Skeletal muscle cell (primary cell): ENCODE measurements around the gene ZNF398.
"Not testable (repeated sequence)": the region's sequence is repeated elsewhere in the genome, so short reads cannot be mapped to it uniquely, and the experiment has no call there.

Experiments used
- DNase-seq: peaks from one replicate; pipeline ENCODE4 v3.0.0-alpha.2; 2010; ENCODE audit warnings: low read depth
- H3K4me3 ChIP-seq: 2 replicates; pipeline ENCODE4 v1.5.1; 2011; ENCODE audit warnings: low read depth, mild to moderate bottlenecking, control low read depth, low read length, moderate library complexity

The ZNF398 gene, protein sequence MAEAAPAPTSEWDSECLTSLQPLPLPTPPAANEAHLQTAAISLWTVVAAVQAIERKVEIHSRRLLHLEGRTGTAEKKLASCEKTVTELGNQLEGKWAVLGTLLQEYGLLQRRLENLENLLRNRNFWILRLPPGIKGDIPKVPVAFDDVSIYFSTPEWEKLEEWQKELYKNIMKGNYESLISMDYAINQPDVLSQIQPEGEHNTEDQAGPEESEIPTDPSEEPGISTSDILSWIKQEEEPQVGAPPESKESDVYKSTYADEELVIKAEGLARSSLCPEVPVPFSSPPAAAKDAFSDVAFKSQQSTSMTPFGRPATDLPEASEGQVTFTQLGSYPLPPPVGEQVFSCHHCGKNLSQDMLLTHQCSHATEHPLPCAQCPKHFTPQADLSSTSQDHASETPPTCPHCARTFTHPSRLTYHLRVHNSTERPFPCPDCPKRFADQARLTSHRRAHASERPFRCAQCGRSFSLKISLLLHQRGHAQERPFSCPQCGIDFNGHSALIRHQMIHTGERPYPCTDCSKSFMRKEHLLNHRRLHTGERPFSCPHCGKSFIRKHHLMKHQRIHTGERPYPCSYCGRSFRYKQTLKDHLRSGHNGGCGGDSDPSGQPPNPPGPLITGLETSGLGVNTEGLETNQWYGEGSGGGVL

DNA sequence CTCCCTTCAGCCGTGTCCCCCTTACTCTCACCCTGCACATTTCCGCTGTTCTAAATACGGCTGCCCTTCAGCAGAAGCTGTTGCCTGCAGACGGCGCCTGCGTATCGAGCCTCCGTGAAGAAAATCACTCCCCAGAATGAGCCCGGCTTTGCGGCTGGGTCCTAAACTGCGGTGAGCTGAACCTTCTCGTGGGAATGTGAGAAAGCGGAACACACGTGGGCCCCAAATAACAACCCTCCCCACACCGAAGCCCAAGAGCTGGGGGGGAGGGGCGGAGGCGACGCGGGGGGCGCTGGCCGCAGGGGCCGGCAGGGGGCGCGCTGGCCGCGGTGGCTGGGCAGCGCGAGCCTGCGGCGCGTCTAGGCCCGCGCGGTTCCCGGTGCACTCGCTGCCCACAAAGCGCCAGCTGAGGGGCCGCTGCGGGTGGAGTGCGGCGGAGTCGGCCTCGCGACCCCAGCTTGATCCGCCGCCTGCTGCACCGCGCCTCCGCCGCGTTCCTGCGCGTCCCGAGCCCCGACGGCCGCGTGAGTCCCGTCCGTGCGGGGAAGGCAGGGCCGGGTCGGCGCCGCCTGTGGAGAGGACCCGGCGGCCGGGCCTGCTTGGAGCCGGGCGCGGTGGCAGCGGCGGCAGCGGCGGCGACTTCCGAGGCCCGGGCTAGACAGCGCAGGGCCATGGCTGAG, at the start of gene ZNF398:
TSS of gene ZNF398 (plus strand) at position 382 of the 680 bp plus-strand sequence. CDS start at position 672, 290 bp downstream.
- peak within 1 kb of the TSS; percentile 82 for H3K4me3 ChIP-seq
- peak; percentile 45 for DNase-seq

DNA sequence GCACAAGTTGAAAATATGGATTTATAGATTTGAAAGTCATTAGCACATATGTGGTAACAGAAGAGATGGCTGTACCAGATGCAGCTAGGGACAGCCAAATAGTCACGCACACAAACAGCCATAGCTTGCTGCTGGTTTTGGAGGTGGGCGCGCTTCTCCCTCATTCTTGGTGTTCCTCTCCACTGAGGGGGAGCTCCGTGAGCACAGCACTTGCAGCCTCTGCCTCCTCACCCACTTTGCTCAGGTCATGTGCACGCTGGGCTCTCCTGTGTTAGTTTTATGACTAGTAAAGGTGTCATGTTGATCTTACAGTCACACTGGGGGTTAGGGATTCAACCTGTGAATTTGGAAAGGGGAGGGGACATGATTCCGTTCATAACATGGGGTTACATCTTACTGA, 48.2 kb upstream of the ZNF398 start:
- H3K4me3 ChIP-seq = no peak overlapping the region
- DNase-seq = no peak

DNA sequence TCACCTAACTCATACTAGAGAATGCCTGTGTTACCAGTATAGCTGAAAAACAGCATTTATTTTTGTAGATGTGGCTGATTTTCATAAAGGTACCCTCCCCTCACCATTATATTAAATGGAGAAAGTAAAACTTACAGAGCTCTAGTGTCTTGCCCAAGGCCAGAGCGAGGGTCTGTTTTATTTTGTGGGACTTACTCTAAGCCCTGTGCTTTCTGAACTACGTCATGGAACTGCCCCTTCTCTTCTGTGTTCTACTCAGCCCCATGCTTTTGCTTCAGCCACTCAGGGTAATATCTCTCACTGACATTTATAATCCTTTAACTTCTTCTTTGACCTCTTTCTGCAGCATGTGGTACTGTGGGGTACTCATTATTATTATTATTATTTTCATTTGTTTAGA, 46.4 kb upstream of the ZNF398 start:
- H3K4me3 ChIP-seq = no peak overlapping the region
- no peak for DNase-seq

DNA sequence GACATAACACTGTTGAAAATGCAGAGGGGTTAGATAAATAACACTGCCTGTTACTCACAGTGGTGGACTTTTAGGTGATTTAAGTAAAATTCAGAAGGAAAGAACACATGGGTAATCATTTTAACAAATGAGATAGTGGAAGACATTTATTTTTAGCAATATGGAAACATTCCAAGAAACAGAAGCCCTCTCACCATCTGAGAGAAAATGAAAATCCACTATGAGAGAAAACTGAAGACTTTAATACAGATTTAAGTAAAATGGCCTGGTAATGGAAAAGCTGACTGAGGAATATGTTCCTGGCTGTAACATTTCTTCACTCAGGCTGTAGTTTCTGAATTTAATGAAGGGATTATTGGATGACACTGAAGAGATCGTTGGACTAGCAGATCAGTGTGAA, 44.6 kb upstream of the ZNF398 start:
- H3K4me3 ChIP-seq = no peak overlapping the region
- DNase-seq = no peak

DNA sequence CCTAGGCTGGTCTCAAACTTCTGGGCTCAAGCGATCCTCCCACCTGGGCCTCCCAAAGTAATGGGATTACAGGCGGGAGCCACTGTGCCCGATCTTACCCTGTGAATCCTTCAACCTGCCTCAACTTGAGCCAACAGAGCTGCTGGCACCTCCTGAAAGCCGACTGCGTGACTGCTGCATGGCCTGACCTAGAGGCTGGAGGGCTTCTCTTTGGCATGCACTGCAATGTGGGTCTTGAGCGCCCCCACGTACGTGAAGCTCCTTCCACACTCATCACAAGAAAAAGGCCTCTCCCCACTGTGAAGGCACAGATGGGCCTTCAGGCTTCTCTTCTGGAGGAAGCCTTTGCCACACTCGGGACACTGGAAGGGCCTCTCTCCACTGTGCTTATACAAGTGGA, 43.8 kb upstream of the ZNF398 start:
- no peak overlapping the region for H3K4me3 ChIP-seq

DNA sequence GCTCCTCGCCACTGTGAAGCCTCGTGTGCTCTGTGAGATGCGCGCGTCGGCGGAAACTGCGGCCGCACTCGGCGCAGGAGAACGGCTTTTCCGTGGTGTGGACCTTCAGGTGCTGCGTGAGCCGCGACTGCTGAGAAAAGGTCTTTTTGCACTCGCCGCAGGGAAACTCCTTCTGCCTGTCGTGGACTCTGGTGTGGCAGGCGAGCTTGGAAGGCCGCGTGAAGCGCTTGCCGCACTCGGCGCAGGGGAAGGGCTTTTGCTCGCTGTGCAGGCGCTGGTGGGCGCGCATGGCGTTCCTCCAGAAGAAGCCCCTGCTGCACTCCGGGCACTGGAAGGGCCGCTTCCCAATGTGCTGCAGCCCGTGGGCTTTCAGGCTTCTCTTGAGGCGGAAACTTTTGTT, 43.0 kb upstream of the ZNF398 start:
- no peak for DNase-seq
- no peak overlapping the region for H3K4me3 ChIP-seq

More for the DNA sequence above, 43.8 kb upstream of the ZNF398 start:
- DNase-seq = no peak

DNA sequence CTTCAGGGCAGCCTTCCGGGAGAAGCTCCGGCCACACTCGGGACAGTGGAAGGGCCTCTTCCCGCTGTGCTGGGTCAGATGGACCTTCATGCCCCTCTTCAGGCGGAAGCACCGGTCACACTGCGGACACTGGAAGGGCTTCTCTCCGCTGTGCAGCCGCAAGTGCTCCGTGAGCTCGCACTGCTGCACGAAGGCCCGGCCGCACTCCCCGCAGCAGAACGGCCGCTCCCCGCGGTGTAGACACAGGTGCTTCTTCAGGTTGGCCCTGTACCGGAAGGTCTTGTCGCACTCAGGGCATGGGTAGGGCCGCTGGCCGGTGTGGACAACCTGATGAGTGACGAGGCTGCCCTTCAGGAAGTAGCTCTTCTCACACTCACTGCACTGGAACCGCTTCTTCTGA, 42.5 kb upstream of the ZNF398 start:
- DNase-seq = no peak
- H3K4me3 ChIP-seq = no peak overlapping the region

DNA sequence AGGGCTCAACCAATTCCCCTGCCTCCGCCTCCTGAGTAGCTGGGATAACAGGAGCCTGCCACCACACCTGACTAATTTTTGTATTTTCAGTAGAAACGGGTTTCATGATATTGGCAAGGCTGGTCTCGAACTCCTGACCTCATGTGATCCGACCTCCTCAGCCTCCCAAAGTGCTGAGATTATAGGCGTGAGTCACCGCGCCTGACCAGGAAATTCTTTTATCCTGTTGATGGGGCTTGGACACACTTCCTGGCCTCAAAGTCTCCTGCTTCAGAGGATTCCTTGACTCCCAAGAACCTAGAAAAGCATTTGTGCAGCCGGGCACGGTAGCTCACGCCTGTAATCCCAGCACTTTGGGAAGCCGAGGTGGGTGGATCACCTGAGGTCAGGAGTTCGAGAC, 37.3 kb upstream of the ZNF398 start:
- DNase-seq = no peak
- H3K4me3 ChIP-seq = no peak overlapping the region

DNA sequence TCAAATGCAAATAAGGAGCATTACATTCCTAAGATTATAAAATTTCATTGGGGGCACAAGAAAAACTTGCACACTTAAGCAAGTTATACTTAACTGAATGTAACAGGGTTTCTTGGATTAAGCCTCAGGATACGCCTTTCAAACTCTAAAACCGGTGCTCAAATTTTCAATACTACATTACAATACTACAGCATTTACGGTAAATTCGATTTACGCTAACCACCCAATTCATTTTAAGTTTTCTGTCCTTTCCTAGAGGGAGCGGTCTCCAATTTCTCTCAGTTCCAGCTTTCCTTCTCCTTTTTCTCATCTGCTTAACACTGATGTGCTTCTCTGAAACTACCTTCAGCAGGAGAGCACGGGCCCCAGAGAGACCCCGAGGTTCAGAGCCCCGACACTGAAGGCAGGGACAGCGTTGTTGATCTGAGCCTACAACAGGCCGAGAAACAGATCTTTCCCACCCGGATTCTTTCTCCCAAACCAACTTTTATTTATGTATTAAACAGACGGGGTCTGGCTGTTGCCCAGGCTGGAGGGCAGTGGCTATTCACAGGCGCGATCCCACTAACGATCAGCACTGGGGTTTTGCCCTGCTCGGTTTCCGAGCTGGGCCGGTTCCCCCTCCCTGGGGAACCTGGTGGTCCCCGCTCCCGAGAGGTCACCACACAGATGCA, 21.9 kb upstream of the ZNF398 start:
- no peak for DNase-seq
- H3K4me3 ChIP-seq = peak overlapping the region; percentile 93

DNA sequence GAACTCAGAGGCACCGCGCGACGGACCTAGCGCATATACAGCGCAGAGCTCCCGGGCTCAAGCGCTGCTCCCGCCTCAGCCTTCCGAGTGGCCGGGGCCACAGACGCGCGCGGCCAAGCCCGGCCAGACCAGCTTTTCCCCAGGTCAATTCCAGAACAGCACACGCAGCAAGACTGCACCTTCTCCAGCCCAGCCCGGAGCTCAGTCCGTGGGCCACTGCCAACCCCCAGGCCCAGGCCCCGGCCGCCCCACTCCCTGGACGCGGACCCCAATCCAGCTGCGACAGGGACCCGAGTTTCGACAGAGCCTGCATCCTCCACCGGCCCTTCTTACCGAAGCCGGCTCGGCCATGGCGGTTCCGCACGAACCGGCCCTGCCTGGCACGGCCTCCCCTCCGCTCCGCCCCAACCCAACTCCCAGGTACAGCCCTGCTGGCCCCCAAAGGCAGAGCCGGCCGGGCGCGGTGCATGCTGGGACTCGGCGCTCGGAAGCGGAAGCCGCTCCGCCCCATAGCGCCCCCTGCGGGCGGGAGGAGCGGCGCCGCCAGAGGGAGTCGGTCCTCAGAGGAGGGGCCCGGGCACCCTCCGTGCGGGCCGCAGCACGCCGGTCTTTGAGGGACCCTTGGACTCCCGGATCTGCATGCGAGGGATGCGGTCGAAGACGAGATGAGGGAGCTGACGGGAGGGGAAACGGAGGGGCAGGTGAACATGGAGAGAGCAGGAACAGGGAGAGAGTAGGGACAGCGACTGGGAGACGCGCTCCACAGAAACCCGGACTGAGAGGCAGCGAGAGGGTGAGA, 21.2 kb upstream of the ZNF398 start, which contains the start of gene ZNF425:
TSS of gene ZNF425 (minus strand) at position 462 of the 799 bp plus-strand sequence. CDS start at position 351, 111 bp downstream.
- peak; percentile 70 for DNase-seq
- peak within 1 kb of the TSS; percentile 93 for H3K4me3 ChIP-seq

DNA sequence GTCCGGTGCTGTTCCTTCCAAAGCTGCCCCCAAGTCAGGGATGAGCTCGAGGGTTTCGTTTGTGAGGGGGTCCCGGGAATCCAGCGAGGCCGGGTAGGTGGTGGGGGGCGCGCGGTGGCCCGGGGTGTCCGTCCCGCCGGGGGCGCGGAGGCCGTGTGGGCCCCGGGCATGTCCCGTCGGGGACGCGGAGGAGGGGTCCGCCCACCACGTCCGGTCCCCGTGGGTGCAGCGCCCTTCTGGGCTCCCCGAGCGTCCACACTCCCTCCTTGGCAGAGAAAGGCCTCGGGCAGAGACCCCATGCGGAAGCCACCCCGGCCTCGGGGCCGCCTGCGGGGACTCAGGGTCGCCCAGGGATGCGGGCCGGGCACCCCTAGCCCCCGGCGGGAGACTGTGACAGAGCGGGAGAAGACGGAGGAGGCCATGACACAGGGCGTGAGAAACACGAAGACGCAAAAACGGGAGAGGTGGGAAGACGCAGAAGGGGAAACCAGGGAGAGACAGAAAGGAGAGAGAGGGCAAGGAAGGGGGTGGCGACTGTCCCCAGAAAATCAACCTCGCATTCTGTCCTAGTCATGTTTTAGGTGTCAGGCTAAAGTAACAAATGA, 20.5 kb upstream of the ZNF398 start:
- DNase-seq = no peak

DNA sequence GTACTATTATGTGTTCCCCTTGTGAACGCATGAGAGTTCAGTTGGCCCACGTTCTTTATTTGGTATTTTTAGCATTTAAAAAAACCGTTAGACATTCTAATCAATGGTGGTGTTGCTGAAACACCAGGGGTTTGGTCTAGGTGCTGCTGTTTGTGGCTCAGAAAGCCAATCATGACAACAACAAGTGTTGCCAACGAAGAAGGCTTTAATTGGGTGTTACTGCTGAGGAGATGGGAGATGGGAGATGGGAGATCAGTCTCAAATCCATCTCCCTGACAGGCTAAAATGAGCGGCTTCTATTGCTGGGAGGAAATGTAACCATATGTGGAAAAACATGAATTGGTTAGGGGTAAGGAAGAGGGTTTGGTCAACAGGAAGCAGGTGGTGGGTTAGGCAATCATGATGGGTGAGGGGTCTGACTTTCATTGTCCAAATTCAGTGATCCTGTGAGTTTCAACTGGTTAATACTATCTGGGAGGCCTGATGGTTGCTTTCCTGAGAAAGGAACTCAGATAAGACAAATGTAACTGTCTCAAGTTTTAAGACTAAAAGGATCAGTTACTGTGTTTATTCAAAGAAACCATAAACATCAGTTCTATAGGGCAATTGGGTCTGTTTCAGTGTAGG, 16.6 kb upstream of the ZNF398 start:
- no peak for DNase-seq
- no peak overlapping the region for H3K4me3 ChIP-seq

More for the DNA sequence above, 20.5 kb upstream of the ZNF398 start:
- H3K4me3 ChIP-seq = peak overlapping the region; percentile 93

DNA sequence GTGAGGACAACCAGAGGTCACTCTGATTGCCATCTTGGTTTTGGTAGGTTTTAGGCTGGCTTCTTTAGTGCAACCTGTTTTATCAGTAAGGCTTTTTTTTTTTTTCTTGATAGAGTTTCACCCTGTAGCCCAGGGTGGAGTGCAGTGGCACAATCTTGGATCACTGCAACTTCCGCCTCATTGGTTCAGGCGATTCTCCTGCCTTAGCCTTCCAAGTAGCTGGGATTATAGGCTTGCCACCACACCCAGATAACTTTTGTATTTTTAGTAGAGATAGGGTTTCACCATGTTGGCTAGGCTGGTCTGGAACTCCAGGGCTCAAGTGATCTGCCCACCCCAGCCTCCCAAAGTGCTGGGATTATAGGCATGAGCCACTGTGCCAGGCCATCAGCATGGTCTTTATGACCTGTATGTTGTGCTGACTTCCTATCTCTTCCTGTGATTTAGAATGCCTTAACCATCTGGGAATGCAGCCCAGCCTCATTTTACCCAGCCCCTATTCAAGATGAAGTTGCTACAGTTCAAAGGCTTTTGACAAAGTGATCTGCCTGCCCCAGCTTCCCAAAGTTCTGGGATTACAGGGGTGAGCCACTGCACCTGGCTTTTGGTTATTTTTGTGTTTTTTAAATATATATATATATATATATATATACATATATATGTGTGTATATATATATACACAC, 14.1 kb upstream of the ZNF398 start:
- no peak for DNase-seq
- H3K4me3 ChIP-seq = no peak overlapping the region

DNA sequence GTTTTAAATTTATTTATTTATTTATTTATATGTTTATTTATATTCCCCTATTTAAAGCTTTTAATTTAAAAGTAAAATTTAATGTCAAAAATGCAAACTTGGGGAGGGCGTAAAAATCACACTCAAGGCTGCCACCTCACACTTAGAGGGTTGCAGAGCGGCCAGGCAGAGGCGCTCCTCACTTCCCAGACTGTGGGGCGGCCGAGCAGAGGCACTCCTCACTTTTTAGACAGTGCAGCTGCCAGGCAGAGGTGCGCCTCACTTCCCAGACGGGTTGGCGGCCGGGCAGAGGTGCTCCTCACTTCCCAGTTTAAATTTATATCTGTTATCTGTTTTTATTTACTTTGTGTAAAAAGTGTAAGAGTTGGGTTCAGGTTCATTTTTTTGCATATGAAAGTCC, 11.1 kb upstream of the ZNF398 start:
- DNase-seq = no peak
- H3K4me3 ChIP-seq = no peak overlapping the region

DNA sequence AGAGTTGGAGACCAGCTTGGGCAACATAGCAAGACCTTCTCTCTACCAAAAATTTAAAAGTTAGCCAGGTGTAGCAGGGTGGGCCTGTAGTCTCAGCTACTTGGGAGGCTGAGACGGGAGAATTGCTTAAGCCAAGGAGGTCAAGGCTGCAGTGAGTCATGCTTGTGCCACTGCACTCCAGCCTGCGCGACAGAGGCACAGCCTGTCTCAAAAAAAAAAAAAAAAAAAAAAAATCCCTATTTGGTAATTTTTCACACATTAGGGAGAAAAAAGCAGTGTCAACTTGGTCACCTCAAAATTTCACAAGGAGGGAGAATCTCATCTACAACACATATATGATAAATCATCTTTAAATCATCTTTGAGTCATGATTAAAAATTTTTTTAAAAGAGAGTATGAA, 6.4 kb upstream of the ZNF398 start:
- no peak overlapping the region for H3K4me3 ChIP-seq
- DNase-seq = no peak

DNA sequence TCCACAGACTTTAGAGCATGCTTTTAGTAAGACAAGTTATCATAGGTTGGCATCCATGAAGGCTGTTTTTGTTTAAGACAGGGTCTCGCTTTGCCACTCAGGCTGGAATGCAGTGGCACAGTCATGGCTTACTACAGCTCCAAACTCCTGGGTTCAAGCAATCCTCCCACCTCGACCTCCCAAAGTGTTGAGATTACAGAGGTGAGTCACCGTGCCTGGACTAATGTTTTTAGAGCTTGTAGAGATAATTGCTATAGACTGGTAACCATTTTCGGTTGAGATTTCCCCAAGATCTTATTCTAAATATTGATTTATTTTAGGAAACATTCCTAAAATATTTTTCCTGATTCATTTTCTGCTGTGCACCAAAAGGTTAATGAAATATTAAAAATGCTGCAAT, 5.4 kb upstream of the ZNF398 start:
- no peak for DNase-seq
- H3K4me3 ChIP-seq = no peak overlapping the region

DNA sequence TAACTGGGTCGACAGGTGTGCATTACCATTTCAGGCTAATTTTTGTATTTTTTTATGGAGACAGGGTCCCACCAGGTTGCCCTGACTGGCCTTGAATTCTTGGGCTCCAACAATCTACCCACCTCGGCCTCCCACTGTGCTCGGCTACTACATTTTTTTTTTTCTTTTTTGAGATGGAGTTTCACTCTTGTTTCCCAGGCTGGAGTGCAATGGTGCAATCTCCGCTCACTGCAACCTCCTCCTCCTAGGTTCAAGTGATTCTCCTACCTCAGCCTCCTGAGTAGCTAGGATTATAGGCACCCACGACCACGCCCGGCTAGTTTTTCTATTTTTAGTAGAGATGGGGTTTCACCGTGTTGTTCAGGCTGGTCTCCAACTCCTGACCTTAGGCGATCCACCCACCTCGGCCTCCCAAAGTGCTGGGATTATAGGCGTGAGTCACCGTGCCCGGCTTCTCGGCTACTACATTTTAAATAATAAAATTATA, 2.8 kb upstream of the ZNF398 start:
- not testable (repeated sequence) for DNase-seq, H3K4me3 ChIP-seq
